GM20000 (cell line): ENCODE results near the gene PDIA2.

ENCODE experiments used
- DNase-seq: peaks from one replicate; pipeline ENCODE4 v3.0.0; 2012; ENCODE audit warnings: low spot score
- TF ChIP-seq, protein P1 (sequence below): IDR thresholded peaks from 2 replicates; pipeline ENCODE4 v1.5.1; 2012; ENCODE audit warnings: mild to moderate bottlenecking, control low read depth; ENCODE audit errors: extremely low read depth, missing control alignments

The PDIA2 gene

DNA sequence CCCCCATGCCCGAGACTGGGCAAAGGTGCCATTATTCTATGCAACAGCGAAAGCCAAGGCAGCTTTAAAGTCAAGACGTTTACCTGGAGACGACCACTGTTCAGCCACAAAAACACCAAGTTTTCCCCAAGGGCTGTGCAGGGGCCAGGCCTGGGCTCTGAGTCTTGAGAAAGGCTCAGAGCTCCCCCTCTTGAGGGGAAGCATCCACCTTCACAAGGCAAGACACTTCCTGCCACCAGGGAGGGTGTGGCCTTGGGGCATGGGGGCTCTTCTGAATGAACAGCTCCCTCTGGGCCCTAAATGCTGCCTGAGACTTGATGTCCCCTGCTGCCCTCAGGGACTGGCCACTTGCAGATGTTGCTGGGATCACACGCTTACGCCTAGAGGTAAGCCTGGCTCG lies 26.5 kb downstream of the PDIA2 start:
- TF ChIP-seq, protein P1, sequence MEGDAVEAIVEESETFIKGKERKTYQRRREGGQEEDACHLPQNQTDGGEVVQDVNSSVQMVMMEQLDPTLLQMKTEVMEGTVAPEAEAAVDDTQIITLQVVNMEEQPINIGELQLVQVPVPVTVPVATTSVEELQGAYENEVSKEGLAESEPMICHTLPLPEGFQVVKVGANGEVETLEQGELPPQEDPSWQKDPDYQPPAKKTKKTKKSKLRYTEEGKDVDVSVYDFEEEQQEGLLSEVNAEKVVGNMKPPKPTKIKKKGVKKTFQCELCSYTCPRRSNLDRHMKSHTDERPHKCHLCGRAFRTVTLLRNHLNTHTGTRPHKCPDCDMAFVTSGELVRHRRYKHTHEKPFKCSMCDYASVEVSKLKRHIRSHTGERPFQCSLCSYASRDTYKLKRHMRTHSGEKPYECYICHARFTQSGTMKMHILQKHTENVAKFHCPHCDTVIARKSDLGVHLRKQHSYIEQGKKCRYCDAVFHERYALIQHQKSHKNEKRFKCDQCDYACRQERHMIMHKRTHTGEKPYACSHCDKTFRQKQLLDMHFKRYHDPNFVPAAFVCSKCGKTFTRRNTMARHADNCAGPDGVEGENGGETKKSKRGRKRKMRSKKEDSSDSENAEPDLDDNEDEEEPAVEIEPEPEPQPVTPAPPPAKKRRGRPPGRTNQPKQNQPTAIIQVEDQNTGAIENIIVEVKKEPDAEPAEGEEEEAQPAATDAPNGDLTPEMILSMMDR = no peak
- no peak for DNase-seq

DNA sequence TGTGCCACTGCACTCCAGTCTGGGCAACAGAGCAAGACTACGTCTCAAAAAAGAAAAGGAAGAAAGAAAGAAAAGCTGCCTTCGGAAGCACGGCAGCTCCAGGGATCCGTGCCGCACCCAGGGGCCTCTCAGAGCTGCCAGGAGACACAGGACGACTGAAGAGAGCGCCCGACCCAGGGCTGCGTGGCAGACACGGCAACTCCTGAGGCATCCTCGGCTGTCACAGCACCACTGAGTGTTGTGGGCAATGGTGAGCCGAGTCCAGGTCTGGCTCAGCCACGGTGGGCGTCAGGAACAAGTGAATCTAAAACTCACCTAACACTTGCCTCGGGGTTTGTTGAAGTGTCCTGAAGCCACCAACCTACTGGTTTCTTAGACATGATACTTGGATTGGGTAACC lies 28.8 kb downstream of the PDIA2 start:
- DNase-seq = no peak
- TF ChIP-seq, protein P1 = no peak

DNA sequence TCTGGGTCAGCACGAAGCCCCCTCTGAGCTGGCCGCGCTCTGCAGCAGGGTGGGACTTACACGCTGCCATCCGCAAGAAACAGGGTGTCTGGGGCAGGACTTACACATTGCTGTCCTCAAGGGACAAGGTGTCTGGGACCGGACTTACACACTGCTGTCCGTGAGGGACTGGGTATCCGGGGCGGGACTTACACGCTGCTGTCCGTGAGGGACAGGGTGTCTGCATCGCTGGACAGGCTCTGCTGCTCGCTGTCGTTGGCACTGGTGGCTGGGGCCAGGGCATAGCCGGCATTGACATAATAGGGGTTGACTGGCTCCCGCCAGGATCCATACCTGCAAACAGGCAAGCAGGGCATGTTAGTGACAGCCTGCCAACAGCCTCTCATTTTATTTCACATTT lies 31.4 kb downstream of the PDIA2 start:
- DNase-seq = no peak

DNA sequence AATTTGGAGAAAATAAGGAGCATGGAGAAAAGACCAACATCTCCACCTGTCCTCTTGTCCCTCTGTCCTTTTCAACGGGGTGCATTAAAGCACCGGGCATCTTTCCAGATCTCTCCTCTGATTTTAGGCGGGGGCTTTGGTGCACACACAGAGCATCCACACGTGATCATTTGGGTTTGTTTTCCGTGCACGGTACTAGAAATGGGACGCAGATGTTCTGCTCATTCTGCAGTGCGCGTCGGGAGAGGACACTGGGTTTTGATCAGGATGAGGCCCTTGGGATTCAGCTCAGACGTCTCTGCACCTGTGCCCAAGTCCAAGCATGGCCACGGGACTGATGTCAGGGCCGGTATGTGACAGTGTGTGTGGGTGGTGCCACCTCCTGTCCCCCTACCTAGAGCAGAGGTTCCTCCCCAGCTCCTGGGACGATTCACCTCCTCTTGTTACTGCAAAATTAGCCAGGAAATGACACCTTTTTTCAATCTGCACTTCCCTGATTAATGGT lies 31.9 kb downstream of the PDIA2 start:
- TF ChIP-seq, protein P1 = no peak
- no peak for DNase-seq

More for the DNA sequence above, 31.4 kb downstream of the PDIA2 start:
- TF ChIP-seq, protein P1 = no peak

DNA sequence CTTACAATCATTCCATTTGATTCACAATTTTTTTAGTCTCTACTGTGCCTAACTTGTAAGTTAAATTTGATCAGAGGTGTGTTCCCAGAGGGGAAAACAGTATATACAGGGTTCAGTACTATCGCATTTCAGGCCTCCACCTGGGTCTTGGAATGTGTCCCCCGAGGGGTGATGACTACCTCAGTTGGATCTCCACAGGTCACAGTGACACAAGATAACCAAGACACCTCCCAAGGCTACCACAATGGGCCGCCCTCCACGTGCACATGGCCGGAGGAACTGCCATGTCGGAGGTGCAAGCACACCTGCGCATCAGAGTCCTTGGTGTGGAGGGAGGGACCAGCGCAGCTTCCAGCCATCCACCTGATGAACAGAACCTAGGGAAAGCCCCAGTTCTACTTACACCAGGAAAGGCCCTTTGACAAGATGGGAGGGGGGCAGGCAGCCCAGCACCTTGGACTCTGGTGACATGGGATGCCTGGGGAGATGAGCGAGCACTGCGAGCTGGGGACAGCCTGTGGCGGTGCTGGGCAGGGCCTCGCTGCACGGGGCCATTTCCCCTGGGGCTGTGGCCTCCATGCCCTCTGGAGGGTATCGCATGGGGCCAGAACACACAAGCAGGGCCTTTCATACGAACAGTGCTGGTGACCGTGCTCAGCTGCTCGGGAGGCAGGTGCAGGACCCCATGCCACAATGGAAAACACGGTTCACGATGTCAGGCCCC lies 33.9 kb downstream of the PDIA2 start:
- TF ChIP-seq, protein P1 = no peak
- no peak for DNase-seq

DNA sequence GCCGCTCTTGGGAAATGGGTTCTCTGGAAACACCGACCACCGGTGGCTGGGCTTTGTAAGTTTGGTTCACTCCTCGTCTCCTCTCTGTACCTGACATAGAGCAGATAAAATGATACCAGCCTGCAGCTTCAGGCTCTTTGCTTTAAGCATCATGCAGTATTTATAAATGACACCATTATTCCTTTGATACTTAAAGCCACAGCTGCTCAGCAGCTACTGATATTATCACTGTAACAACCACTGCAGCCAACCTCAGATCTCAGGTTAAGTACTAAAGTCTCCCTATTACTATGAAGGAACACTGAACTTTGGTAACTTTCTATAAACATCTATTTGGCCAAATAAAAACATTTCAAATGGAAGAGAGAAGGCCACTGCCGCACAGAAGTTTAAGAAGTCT lies 34.6 kb downstream of the PDIA2 start:
- TF ChIP-seq, protein P1 = no peak
- DNase-seq = no peak

DNA sequence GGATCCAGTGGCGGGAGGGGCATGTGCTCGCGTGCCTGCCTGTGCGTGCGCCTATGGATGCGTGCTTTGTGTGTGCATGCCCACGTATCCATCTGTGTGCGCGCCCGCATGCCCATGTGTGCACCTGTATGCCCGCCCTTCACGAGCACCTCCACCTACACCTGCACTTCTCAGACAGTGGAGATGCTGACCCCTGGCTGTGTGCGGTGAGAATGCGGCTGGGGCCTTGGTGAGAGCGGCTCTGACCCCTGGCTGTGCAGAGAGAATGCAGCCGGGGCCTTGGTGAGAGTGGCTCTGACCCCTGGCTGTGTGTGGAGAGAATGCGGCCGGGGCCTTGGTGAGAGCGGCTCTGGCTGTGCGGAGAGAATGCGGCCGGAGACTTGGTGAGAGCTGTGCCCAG lies 35.7 kb downstream of the PDIA2 start:
- TF ChIP-seq, protein P1 = no peak
- no peak for DNase-seq
